ENCODE data around the gene GRB10.

GRB10 gene

DNA sequence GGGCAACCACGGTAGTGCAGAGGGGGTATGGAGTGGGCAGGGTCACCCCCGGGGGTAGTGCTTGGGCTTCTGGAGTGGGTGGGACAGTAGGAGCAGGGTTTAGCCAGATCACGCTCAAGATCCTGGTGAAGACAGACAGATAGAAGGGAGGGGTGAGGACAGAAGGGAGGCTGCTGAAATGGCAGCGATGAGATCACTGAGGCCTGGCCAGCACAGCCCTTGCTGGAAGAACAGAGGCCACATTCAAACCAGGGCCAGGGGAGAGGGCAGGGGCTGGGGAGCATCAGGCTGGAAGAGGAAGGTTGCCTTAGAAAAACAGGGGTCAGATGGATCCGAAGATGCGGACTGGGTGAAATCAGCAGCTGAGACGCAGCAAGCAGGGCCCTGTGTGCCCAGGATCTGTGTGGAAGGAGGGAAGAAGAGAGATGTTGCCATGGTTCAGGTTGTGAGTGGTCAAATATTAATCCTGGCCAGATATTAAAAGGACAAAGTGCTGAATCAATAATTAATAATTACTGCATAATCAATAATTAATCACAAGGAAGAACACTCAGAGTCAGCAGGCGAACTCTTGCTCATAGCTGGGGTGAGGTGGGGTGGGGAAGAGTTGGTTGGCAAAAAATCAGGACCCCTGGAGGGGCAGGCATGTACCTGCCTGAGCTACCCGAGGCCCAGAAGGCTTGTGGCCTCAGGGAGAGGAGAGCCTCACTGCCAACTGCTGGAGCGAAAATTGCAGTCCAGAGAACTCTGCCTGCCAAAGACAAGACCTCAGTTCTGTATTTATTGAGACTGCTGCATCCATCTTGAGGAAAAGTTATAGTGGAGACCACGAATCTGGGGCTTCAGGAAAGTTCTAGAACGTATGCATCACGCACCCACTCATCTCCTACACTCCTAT, 105.7 kb downstream of the GRB10 start:
- Mint-ChIP-seq H3K27me3 (peaks cover 27 to 37% of the 10 kb centered on the region in 2 donors), H3K36me3 (ENCODE audit: insufficient read depth) (peaks cover 2% of the 10 kb centered on the region), H3K4me3 (no peak overlapping the region), H3K9me3 (no peaks in the 10 kb centered on the region), H3K27ac (peak overlapping the region in 1 of 2 donors; percentile 3), H3K4me1 (ENCODE audit: low read depth in 2 of 2) (no peaks in the 10 kb centered on the region)
- DNase-seq (no peak), ATAC-seq (replicated peaks) (no peak)

DNA sequence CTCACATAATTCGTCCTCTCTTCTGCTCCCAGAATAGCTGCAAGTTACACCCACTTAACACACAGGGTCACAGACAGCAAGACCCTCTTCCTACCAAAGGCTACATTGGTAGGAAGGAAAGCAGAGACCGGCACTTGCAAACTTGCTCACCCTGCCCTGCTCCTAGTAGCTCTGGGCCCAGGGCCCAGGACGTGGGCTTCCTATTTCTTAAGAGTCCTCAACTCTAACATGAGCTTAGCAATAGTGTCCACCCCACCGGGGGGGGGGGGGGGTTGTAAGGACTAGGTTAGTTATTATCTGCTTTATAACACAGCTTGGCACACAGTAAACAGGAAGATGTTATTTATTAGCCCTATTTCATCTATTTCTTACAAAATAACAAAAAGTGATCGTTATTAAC, 106.6 kb downstream of the GRB10 start:
- DNase-seq, result no peak
- Mint-ChIP-seq H3K4me1 (ENCODE audit: low read depth in 2 of 2) (no peaks in the 10 kb centered on the region), H3K36me3 (ENCODE audit: insufficient read depth) (no peaks in the 10 kb centered on the region), H3K9me3 (no peaks in the 10 kb centered on the region), H3K27ac (peak overlapping the region in 1 of 2 donors; percentile 3), H3K4me3 (no peak overlapping the region), H3K27me3 (peaks cover 18 to 29% of the 10 kb centered on the region in 2 donors)
- no peak for ATAC-seq (replicated peaks)

- no peak for ATAC-seq (replicated peaks)
- Mint-ChIP-seq H3K27ac (peak overlapping the region in 1 of 2 donors; percentile 79), H3K9me3 (no peaks in the 10 kb centered on the region), H3K4me3 (no peak overlapping the region), H3K4me1 (ENCODE audit: low read depth in 2 of 2) (no peaks in the 10 kb centered on the region), H3K36me3 (ENCODE audit: insufficient read depth) (no peaks in the 10 kb centered on the region), H3K27me3 (peaks cover 9 to 20% of the 10 kb centered on the region in 2 donors)
- no peak for DNase-seq
Observed at GRCh38 chr7:50674896-50675835, 107.5 kb downstream of the GRB10 start.

DNA sequence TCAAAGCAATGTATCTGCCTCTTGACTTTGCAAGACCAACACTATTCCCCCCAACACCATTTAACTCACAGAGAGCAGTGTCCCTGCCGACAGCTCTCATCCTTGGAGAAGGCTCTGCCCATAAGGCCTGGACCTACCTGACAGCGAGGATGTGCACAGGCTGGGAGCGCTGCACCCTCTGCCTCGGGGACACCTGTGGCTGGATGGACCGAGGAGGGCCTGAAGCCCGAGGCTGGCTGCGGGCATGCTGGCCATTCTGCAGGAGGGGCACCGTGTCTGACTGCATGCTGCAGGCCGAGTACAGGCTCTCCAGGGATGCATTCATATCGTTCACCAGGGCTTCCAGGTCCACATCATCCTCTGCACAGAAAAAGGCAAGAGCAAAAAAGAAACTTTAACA, 108.4 kb downstream of the GRB10 start:
- Mint-ChIP-seq H3K4me3 (no peak overlapping the region), H3K36me3 (ENCODE audit: insufficient read depth) (no peaks in the 10 kb centered on the region), H3K27me3 (peaks cover 6 to 15% of the 10 kb centered on the region in 2 donors), H3K4me1 (ENCODE audit: low read depth in 2 of 2) (no peaks in the 10 kb centered on the region), H3K27ac (no peak overlapping the region), H3K9me3 (no peaks in the 10 kb centered on the region)
- ATAC-seq (replicated peaks) (no peak), DNase-seq (no peak)

- Mint-ChIP-seq H3K27ac (no peak overlapping the region), H3K27me3 (peaks cover 6 to 15% of the 10 kb centered on the region in 2 donors), H3K4me3 (no peak overlapping the region), H3K4me1 (ENCODE audit: low read depth in 2 of 2) (no peaks in the 10 kb centered on the region), H3K9me3 (no peaks in the 10 kb centered on the region), H3K36me3 (ENCODE audit: insufficient read depth) (no peaks in the 10 kb centered on the region)
- ATAC-seq (replicated peaks) (no peak), DNase-seq (no peak)
Observed at GRCh38 chr7:50673096-50673495, 109.6 kb downstream of the GRB10 start.

GRCh38 chr7:50672045-50672444, 110.7 kb downstream of the GRB10 start:
- DNase-seq (no peak), ATAC-seq (replicated peaks) (no peak)
- no peaks in the 10 kb centered on the region for H3K9me3 Mint-ChIP-seq

DNA sequence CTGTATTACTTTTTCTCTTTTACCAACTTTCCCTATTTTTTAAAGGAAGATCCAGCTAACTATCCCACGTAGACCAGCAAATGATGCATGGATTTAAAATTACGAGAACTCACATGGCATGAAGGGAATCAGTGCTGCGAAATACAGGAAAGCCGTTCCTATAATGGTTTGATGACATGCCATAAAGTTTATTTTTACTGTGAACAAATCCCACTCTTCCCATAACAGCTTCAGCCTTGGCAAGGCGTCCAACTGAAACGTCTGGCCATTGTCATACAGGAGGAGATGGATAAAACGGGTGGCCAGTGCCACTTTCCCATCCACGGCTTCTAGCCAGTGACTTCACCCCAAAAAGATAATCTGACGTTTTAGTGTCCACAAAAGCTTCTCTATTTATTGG, 111.3 kb downstream of the GRB10 start:
- DNase-seq (no peak), ATAC-seq (replicated peaks) (no peak)
- H3K27ac Mint-ChIP-seq, result no peak overlapping the region
- no peaks in the 10 kb centered on the region for H3K4me1 Mint-ChIP-seq (ENCODE audit: low read depth in 2 of 2)
- no peaks in the 10 kb centered on the region for H3K9me3 Mint-ChIP-seq
- H3K27me3 Mint-ChIP-seq, result peaks cover 6 to 15% of the 10 kb centered on the region in 2 donors
- H3K36me3 Mint-ChIP-seq (ENCODE audit: insufficient read depth), result no peaks in the 10 kb centered on the region
- no peak overlapping the region for H3K4me3 Mint-ChIP-seq

More at GRCh38 chr7:50672045-50672444, 110.7 kb downstream of the GRB10 start:
- Mint-ChIP-seq H3K36me3 (ENCODE audit: insufficient read depth) (no peaks in the 10 kb centered on the region), H3K27ac (no peak overlapping the region), H3K4me3 (no peak overlapping the region), H3K27me3 (peaks cover 6 to 15% of the 10 kb centered on the region in 2 donors), H3K4me1 (ENCODE audit: low read depth in 2 of 2) (no peaks in the 10 kb centered on the region)

- DNase-seq (no peak), ATAC-seq (replicated peaks) (no peak)
- Mint-ChIP-seq H3K36me3 (ENCODE audit: insufficient read depth) (no peaks in the 10 kb centered on the region), H3K9me3 (no peaks in the 10 kb centered on the region), H3K27me3 (peaks cover 6 to 15% of the 10 kb centered on the region in 2 donors), H3K4me3 (no peak overlapping the region), H3K27ac (no peak overlapping the region), H3K4me1 (ENCODE audit: low read depth in 2 of 2) (peaks cover 5 to 8% of the 10 kb centered on the region in 2 donors)
Observed at GRCh38 chr7:50669890-50670289, 112.8 kb downstream of the GRB10 start.

DNA sequence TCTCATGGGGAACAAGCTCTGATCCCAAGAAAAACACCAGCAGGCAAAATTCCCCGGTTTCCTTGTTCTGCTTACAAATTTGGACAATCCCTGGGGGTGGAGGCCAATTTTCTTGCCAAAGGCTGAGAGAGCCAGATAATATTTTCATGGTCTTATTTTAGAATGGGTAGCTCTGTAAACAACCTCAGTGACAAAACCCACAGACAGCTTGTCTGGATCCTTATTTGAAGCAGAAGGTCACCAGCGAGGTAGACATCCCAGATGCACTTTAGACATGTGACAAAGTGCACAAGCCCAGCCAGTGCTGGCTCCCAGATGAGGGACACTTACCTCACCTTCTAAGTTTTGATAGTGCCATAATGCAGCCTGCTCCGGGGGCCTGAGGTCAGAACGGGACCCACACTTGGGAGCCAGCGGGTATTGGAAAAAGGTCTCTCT, 114.9 kb downstream of the GRB10 start:
- Mint-ChIP-seq H3K9me3 (no peaks in the 10 kb centered on the region), H3K27ac (no peak overlapping the region), H3K27me3 (peaks cover 0 to 9% of the 10 kb centered on the region in 2 donors), H3K4me1 (ENCODE audit: low read depth in 2 of 2) (peaks cover 25 to 28% of the 10 kb centered on the region in 2 donors), H3K36me3 (ENCODE audit: insufficient read depth) (no peaks in the 10 kb centered on the region), H3K4me3 (no peak overlapping the region)
- DNase-seq (no peak), ATAC-seq (replicated peaks) (no peak)

GRCh38 chr7:50667338-50667737, 115.4 kb downstream of the GRB10 start:
- ATAC-seq (replicated peaks), result no peak
- Mint-ChIP-seq H3K27ac (no peak overlapping the region), H3K4me1 (ENCODE audit: low read depth in 2 of 2) (peaks cover 29 to 33% of the 10 kb centered on the region in 2 donors), H3K36me3 (ENCODE audit: insufficient read depth) (no peaks in the 10 kb centered on the region), H3K4me3 (no peak overlapping the region), H3K9me3 (no peaks in the 10 kb centered on the region), H3K27me3 (peaks cover 0 to 4% of the 10 kb centered on the region in 2 donors)
- no peak for DNase-seq

DNA sequence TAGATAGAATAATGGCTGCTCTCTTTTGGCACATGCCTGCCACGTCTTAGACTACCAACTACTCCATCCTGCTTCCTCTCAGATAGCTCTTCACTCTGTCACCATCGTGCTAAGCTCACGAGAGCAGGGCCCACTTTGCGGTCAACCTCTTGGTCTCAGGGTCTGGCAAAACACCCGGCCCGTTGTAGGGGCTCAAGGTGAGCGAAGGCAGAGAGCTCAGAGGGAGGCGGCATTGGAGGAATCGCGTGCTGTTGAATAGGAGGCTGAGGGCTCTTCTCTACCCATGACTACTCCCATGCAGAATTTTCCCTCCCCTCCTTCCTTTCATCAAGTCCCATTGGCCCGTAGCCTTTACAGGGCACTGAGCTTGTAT, 116.6 kb downstream of the GRB10 start:
- H3K4me3 Mint-ChIP-seq, result no peak overlapping the region

DNA sequence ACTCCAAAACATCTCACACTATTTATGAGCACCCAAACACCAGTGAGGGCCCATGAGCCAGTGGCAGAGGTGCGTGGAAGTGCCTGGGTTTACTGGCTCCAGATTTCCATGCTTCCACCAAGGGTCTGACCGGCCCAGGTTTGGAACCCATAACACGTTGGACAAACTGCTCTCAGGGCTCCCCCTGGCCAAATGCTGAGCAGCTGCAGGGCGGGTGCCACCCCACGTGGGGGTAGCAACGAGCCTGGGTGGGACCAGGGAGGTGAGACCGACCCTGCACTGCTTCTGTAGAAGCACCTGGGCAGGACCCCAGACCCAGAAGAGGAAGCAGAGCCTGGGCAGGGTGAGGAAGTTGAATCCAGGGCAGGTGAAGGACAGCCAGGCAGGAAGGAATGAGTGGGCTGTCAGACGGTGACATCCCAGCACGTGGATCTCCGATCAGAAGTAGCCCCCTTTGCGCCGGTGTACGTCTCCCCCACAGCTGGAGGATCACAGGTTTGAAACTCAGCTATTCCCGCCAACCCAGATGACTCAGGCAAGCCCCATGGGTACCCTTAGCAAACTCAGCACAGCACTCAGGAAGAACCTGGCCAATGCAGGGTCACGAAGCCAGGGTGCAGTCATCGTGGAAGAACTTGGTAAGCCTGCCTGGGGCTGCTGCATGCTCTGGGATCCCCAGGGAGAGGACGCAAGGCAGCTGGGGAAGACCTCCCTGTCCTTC, 117.1 kb downstream of the GRB10 start:
- Mint-ChIP-seq H3K27ac (peak overlapping the region; percentile 54 to 84), H3K27me3 (no peaks in the 10 kb centered on the region), H3K4me3 (no peak overlapping the region), H3K4me1 (ENCODE audit: low read depth in 2 of 2) (peaks cover 44 to 51% of the 10 kb centered on the region in 2 donors), H3K9me3 (no peaks in the 10 kb centered on the region), H3K36me3 (ENCODE audit: insufficient read depth) (no peaks in the 10 kb centered on the region)
- no peak for ATAC-seq (replicated peaks)
- no peak for DNase-seq

More for the DNA sequence above, 116.6 kb downstream of the GRB10 start:
- ATAC-seq (replicated peaks) (no peak), DNase-seq (no peak)
- Mint-ChIP-seq H3K27me3 (no peaks in the 10 kb centered on the region), H3K9me3 (no peaks in the 10 kb centered on the region), H3K36me3 (ENCODE audit: insufficient read depth) (no peaks in the 10 kb centered on the region), H3K27ac (no peak overlapping the region), H3K4me1 (ENCODE audit: low read depth in 2 of 2) (peaks cover 39 to 45% of the 10 kb centered on the region in 2 donors)

- no peaks in the 10 kb centered on the region for H3K9me3 Mint-ChIP-seq
- H3K27me3 Mint-ChIP-seq, result no peaks in the 10 kb centered on the region
- DNase-seq (no peak), ATAC-seq (replicated peaks) (no peak)
- H3K36me3 Mint-ChIP-seq (ENCODE audit: insufficient read depth), result peaks cover 5% of the 10 kb centered on the region
- H3K27ac Mint-ChIP-seq, result peak overlapping the region; percentile 54 to 84
- peak overlapping the region; percentile 34 to 48 for H3K4me3 Mint-ChIP-seq
- peaks cover 51 to 57% of the 10 kb centered on the region in 2 donors for H3K4me1 Mint-ChIP-seq (ENCODE audit: low read depth in 2 of 2)
Observed at GRCh38 chr7:50664937-50665336, 117.8 kb downstream of the GRB10 start.
